T-helper 17 cell (primary cell): ENCODE data around the gene CENPVL1. TPM values are rescaled to one million over a fixed set of nuclear protein-coding genes. Genes with fewer than 3 reads are reported as not detected.
"Not testable (repeated sequence)": the region's sequence is repeated elsewhere in the genome, so short reads cannot be mapped to it uniquely, and the experiment has no call there.

Source experiments
- ATAC-seq: fragments of 150-1000 bp; cut with Tn5 transposase; 2 replicates; pipeline ENCODE4 v1.10.0; 2021; ENCODE audit warnings: mild to moderate bottlenecking, moderate library complexity
- DNase-seq, 3 donors: peaks; one replicate each; pipeline versions ENCODE4 v3.0.0 to v3.0.0-alpha.2; 2020 to 2021
- H3K9me3 ChIP-seq: one replicate; pipeline ENCODE4 v1.7.0; 2013; ENCODE audit warnings: low read length, mild to moderate bottlenecking; ENCODE audit not compliant: control insufficient read depth, poor library complexity, severe bottlenecking
- H3K27ac Mint-ChIP-seq: one replicate; pipeline ENCODE4 v1.8.0; 2022; ENCODE audit warnings: mild to moderate bottlenecking, moderate library complexity, mixed read lengths
- H3K27me3 Mint-ChIP-seq: one replicate; pipeline ENCODE4 v1.8.0; 2022; ENCODE audit warnings: mixed read lengths
- H3K36me3 Mint-ChIP-seq: one replicate; pipeline ENCODE4 v1.8.0; 2022; ENCODE audit warnings: low read depth, mixed read lengths
- H3K4me1 Mint-ChIP-seq: one replicate; pipeline ENCODE4 v1.8.0; 2022; ENCODE audit warnings: mild to moderate bottlenecking, mixed read lengths
- H3K4me3 Mint-ChIP-seq: one replicate; pipeline ENCODE4 v1.8.0; 2022; ENCODE audit warnings: mild to moderate bottlenecking, moderate library complexity, mixed read lengths
- total RNA-seq, 4 donors: library from RNA in 2 of 4; stranded (reverse) in 2 of 4; gene quantifications; one replicate each; pipeline ENCODE4 v1.2.3 and lab custom pipeline; 2022 to 2026

Gene CENPVL1
- total RNA-seq (not detected), total RNA-seq (lab: John Stamatoyannopoulos, UW) (0 reads per million in 2 donors)

- not testable (repeated sequence) for H3K36me3 Mint-ChIP-seq, H3K27ac Mint-ChIP-seq, DNase-seq, H3K9me3 ChIP-seq, H3K27me3 Mint-ChIP-seq, ATAC-seq, H3K4me1 Mint-ChIP-seq, H3K4me3 Mint-ChIP-seq
These were observed at the start of gene CENPVL1 for GRCh38 chrX:51710277-51711164. Gene CENPVL1 (plus strand): TSS chrX:51710512. CDS start chrX:51710512, 0 bp downstream.

- Mint-ChIP-seq H3K27me3 (peaks cover 14% of the 10 kb centered on the region), H3K27ac (no peak overlapping the region), H3K4me3 (no peak overlapping the region), H3K36me3 (no peaks in the 10 kb centered on the region), H3K4me1 (no peaks in the 10 kb centered on the region)
- ATAC-seq, result no peak
- H3K9me3 ChIP-seq, result no peaks in the 10 kb centered on the region
- DNase-seq, result no peak
These were observed 44.3 kb upstream of the CENPVL1 start for GRCh38 chrX:51665981-51666380.

- not testable (repeated sequence) for H3K27me3 Mint-ChIP-seq, DNase-seq, ATAC-seq, H3K36me3 Mint-ChIP-seq, H3K9me3 ChIP-seq, H3K27ac Mint-ChIP-seq, H3K4me1 Mint-ChIP-seq, H3K4me3 Mint-ChIP-seq
These were observed 30.5 kb upstream of the CENPVL1 start for GRCh38 chrX:51679689-51680433.

GRCh38 chrX:51681808-51682719, 28.2 kb upstream of the CENPVL1 start:
- H3K27ac Mint-ChIP-seq, DNase-seq, H3K27me3 Mint-ChIP-seq, ATAC-seq, H3K4me3 Mint-ChIP-seq, H3K36me3 Mint-ChIP-seq, H3K9me3 ChIP-seq, H3K4me1 Mint-ChIP-seq: not testable (repeated sequence)

- not testable (repeated sequence) for H3K27me3 Mint-ChIP-seq, H3K4me3 Mint-ChIP-seq, DNase-seq, H3K36me3 Mint-ChIP-seq, H3K4me1 Mint-ChIP-seq, H3K9me3 ChIP-seq, ATAC-seq, H3K27ac Mint-ChIP-seq
These were observed 27.6 kb upstream of the CENPVL1 start, which contains the start of gene CENPVL2 for GRCh38 chrX:51682720-51683062. Gene CENPVL2 (minus strand): TSS chrX:51682831. CDS start chrX:51682831, 0 bp downstream.

GRCh38 chrX:51694254-51694653, 16.1 kb upstream of the CENPVL1 start:
- Mint-ChIP-seq H3K27me3 (peaks cover 39% of the 10 kb centered on the region), H3K4me1 (no peaks in the 10 kb centered on the region), H3K36me3 (no peaks in the 10 kb centered on the region), H3K27ac (no peak overlapping the region), H3K4me3 (no peak overlapping the region)
- DNase-seq (no peak), ATAC-seq (no peak)
- no peaks in the 10 kb centered on the region for H3K9me3 ChIP-seq

GRCh38 chrX:51697397-51697796, 12.9 kb upstream of the CENPVL1 start:
- no peak for DNase-seq
- Mint-ChIP-seq H3K4me1 (no peaks in the 10 kb centered on the region), H3K27me3 (peaks cover 43% of the 10 kb centered on the region), H3K36me3 (no peaks in the 10 kb centered on the region), H3K4me3 (no peak overlapping the region), H3K27ac (no peak overlapping the region)
- no peaks in the 10 kb centered on the region for H3K9me3 ChIP-seq
- no peak for ATAC-seq

- H3K4me3 Mint-ChIP-seq, H3K4me1 Mint-ChIP-seq, ATAC-seq, H3K36me3 Mint-ChIP-seq, H3K27ac Mint-ChIP-seq, H3K9me3 ChIP-seq, H3K27me3 Mint-ChIP-seq, DNase-seq: not testable (repeated sequence)
These were observed 2.8 kb downstream of the CENPVL1 start for GRCh38 chrX:51712943-51713647.

GRCh38 chrX:51728202-51728601, 17.9 kb downstream of the CENPVL1 start:
- no peaks in the 10 kb centered on the region for H3K4me1 Mint-ChIP-seq
- peaks cover 11% of the 10 kb centered on the region for H3K27me3 Mint-ChIP-seq
- no peak overlapping the region for H3K4me3 Mint-ChIP-seq
- no peak overlapping the region for H3K27ac Mint-ChIP-seq
- ATAC-seq, result no peak
- DNase-seq, result no peak
- H3K36me3 Mint-ChIP-seq, result no peaks in the 10 kb centered on the region
- no peaks in the 10 kb centered on the region for H3K9me3 ChIP-seq

- H3K4me3 Mint-ChIP-seq, result no peak overlapping the region
- no peak for ATAC-seq
- H3K4me1 Mint-ChIP-seq, result no peaks in the 10 kb centered on the region
- no peak for DNase-seq
- peaks cover 18% of the 10 kb centered on the region for H3K27me3 Mint-ChIP-seq
- H3K27ac Mint-ChIP-seq, result no peak overlapping the region
- H3K9me3 ChIP-seq, result no peaks in the 10 kb centered on the region
- no peaks in the 10 kb centered on the region for H3K36me3 Mint-ChIP-seq
These were observed 26.8 kb downstream of the CENPVL1 start for GRCh38 chrX:51737091-51737490.

GRCh38 chrX:51742586-51742985, 32.3 kb downstream of the CENPVL1 start:
- Mint-ChIP-seq H3K27me3 (peaks cover under 1% of the 10 kb centered on the region), H3K36me3 (no peaks in the 10 kb centered on the region), H3K4me3 (no peak overlapping the region), H3K27ac (peak overlapping the region; percentile 77), H3K4me1 (peaks cover 5% of the 10 kb centered on the region)
- H3K9me3 ChIP-seq, result peaks cover 3% of the 10 kb centered on the region
- no peak for ATAC-seq
- no peak for DNase-seq

- peak within 1 kb of the TSS; percentile 82 for H3K4me3 Mint-ChIP-seq
- peaks cover 3% of the 10 kb centered on the region for H3K9me3 ChIP-seq
- peak; percentile 92 for ATAC-seq
- H3K27me3 Mint-ChIP-seq, result no peaks in the 10 kb centered on the region
- no peaks in the 10 kb centered on the region for H3K36me3 Mint-ChIP-seq
- H3K4me1 Mint-ChIP-seq, result peaks cover 5% of the 10 kb centered on the region
- peak in 2 of 3 donors; percentile 6 to 7 for DNase-seq
- H3K27ac Mint-ChIP-seq, result peak within 1 kb of the TSS; percentile 77
These were observed 33.1 kb downstream of the CENPVL1 start, which contains the start of gene GSPT2 for GRCh38 chrX:51743179-51743957. Gene GSPT2 (plus strand): TSS chrX:51743442. CDS start chrX:51743627, 185 bp downstream.
